NB4 (cell line): ENCODE data around the gene SLC4A7.

Experiments
- MYC ChIP-seq: IDR thresholded peaks from 2 replicates; pipeline ENCODE4 v1.6.1; 2011; ENCODE audit warnings: low read depth, low read length
- TF ChIP-seq, protein P1 (sequence below): IDR thresholded peaks from one replicate; pipeline ENCODE4 v1.5.1; 2012; ENCODE audit warnings: low read depth, low read length

DNA sequence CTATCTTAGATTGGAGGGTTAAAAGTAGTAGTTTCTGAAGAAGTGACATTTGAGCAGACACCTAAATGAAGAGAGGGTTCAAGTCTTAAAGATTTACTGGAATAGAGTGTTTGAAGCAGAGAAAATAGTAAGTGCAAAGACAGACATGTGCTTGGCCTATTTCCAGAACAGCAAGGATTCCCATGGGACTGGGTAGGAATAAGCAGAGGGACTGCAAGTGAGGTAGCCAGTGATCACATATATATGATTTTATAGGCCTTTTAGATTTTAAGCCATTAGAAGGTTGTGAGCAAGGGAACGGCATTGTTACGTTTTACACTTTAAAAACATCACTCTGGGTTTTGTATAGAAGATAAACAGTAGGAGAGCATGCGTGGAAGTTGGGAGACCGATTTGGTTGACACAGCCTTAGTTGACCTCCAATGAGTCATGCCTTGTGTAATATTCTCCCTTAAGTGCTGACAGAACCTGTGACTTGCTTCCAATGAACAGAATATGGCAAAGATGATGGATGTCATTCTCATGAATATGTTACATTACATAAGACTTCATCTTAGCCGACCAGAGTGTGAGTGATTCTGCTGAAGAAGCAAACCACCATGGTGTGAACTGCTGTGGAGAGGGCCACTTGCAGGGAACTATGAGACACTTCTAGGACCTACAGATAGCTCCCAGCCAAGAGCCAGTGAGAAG, 37.1 kb upstream of the SLC4A7 start:
- TF ChIP-seq, protein P1, sequence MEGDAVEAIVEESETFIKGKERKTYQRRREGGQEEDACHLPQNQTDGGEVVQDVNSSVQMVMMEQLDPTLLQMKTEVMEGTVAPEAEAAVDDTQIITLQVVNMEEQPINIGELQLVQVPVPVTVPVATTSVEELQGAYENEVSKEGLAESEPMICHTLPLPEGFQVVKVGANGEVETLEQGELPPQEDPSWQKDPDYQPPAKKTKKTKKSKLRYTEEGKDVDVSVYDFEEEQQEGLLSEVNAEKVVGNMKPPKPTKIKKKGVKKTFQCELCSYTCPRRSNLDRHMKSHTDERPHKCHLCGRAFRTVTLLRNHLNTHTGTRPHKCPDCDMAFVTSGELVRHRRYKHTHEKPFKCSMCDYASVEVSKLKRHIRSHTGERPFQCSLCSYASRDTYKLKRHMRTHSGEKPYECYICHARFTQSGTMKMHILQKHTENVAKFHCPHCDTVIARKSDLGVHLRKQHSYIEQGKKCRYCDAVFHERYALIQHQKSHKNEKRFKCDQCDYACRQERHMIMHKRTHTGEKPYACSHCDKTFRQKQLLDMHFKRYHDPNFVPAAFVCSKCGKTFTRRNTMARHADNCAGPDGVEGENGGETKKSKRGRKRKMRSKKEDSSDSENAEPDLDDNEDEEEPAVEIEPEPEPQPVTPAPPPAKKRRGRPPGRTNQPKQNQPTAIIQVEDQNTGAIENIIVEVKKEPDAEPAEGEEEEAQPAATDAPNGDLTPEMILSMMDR, result no peak
- peak; percentile 68 for TF ChIP-seq MYC
